Trophoblast cell (in vitro differentiated cells and primary cell): ENCODE data around the gene ACVRL1.

Source experiments
- DNase-seq, 2 donors: peaks; one replicate each; pipeline ENCODE4 v3.0.0-alpha.2; 2016
- H2AFZ ChIP-seq: 2 replicates; pipeline ENCODE4 v1.6.1; 2013; ENCODE audit warnings: low read length, moderate library complexity, mild to moderate bottlenecking; ENCODE audit not compliant: insufficient read depth, poor library complexity
- H2AK5ac ChIP-seq: 2 replicates; pipeline ENCODE4 v1.6.1; 2013; ENCODE audit warnings: mild to moderate bottlenecking, low read length
- H2BK120ac ChIP-seq: 2 replicates; pipeline ENCODE4 v1.6.1; 2013; ENCODE audit warnings: low read length, mild to moderate bottlenecking, moderate library complexity; ENCODE audit not compliant: insufficient read depth, poor library complexity
- H2BK12ac ChIP-seq: 2 replicates; pipeline ENCODE4 v1.6.1; 2013; ENCODE audit warnings: mild to moderate bottlenecking, low read length, moderate library complexity
- H2BK5ac ChIP-seq: 2 replicates; pipeline ENCODE4 v1.6.1; 2013; ENCODE audit warnings: low read length, low read depth, moderate library complexity, mild to moderate bottlenecking; ENCODE audit not compliant: poor library complexity
- H3K14ac ChIP-seq: 2 replicates; pipeline ENCODE4 v1.6.1; 2013; ENCODE audit warnings: mild to moderate bottlenecking, low read length
- H3K18ac ChIP-seq: 2 replicates; pipeline ENCODE4 v1.6.1; 2013; ENCODE audit warnings: mild to moderate bottlenecking, low read length
- H3K23ac ChIP-seq: 2 replicates; pipeline ENCODE4 v1.6.1; 2013; ENCODE audit warnings: low read length
- H3K27ac ChIP-seq: 2 replicates; pipeline ENCODE4 v1.5.1; 2013; ENCODE audit warnings: low read depth, mild to moderate bottlenecking, inconsistent platforms, low read length, moderate library complexity
- H3K27me3 ChIP-seq: 2 replicates; pipeline ENCODE4 v1.6.1; 2013; ENCODE audit warnings: inconsistent platforms, mild to moderate bottlenecking, low read length, moderate library complexity; ENCODE audit not compliant: insufficient read depth
- H3K36me3 ChIP-seq, 2 experiments: 1 replicate in 1 of 2; 2 replicates in 1 of 2; pipeline ENCODE4 v1.6.1; 2013; ENCODE audit warnings: low read length in 2 of 2, mild to moderate bottlenecking in 2 of 2, moderate library complexity in 1 of 2; ENCODE audit not compliant: insufficient read depth in 2 of 2, control insufficient read depth in 1 of 2
- H3K4ac ChIP-seq: 2 replicates; pipeline ENCODE4 v1.6.1; 2013; ENCODE audit warnings: low read depth, mild to moderate bottlenecking, low read length, moderate library complexity
- H3K4me1 ChIP-seq, 2 experiments: 1 replicate in 1 of 2; 2 replicates in 1 of 2; pipeline ENCODE4 v1.6.1; 2013; ENCODE audit warnings: low read length in 2 of 2, mild to moderate bottlenecking in 2 of 2, moderate library complexity in 1 of 2; ENCODE audit not compliant: insufficient read depth in 2 of 2, control insufficient read depth in 1 of 2
- H3K4me2 ChIP-seq: 2 replicates; pipeline ENCODE4 v1.6.1; 2013; ENCODE audit warnings: inconsistent platforms, mild to moderate bottlenecking, low read length, moderate library complexity
- H3K4me3 ChIP-seq: 2 replicates; pipeline ENCODE4 v1.5.1; 2013; ENCODE audit warnings: mild to moderate bottlenecking, low read depth, low read length, inconsistent platforms
- H3K79me1 ChIP-seq: one replicate; pipeline ENCODE4 v1.6.1; 2013; ENCODE audit warnings: low read length
- H3K79me2 ChIP-seq: 2 replicates; pipeline ENCODE4 v1.6.1; 2013; ENCODE audit warnings: low read length, mild to moderate bottlenecking; ENCODE audit not compliant: control insufficient read depth, insufficient read depth, poor library complexity
- H3K9ac ChIP-seq: 2 replicates; pipeline ENCODE4 v1.6.1; 2013; ENCODE audit warnings: mild to moderate bottlenecking, low read length
- H3K9me3 ChIP-seq: 2 replicates; pipeline ENCODE4 v1.6.1; 2013; ENCODE audit warnings: low read depth, mild to moderate bottlenecking, control low read depth, inconsistent platforms, low read length; ENCODE audit not compliant: insufficient read depth
- H4K12ac ChIP-seq: 2 replicates; pipeline ENCODE4 v1.6.1; 2013; ENCODE audit warnings: low read depth, mild to moderate bottlenecking, low read length, moderate library complexity
- H4K8ac ChIP-seq: 2 replicates; pipeline ENCODE4 v1.6.1; 2013; ENCODE audit warnings: low read depth, mild to moderate bottlenecking, low read length, moderate library complexity
- H4K91ac ChIP-seq: one replicate; pipeline ENCODE4 v1.6.1; 2013; ENCODE audit warnings: low read depth, mild to moderate bottlenecking, low read length, moderate library complexity
- WGBS: extraction: QIAGEN DNeasy Blood & Tissue Kit; methylation state at CpG from one replicate; pipeline ENCODE4 v1.1.7; 2013; ENCODE audit warnings: missing lambda C conversion rate; ENCODE audit not compliant: insufficient read length, insufficient coverage; ENCODE audit errors: extremely low coverage; 5-methylcytosine and 5-hydroxymethylcytosine counted together

ACVRL1 gene

DNA sequence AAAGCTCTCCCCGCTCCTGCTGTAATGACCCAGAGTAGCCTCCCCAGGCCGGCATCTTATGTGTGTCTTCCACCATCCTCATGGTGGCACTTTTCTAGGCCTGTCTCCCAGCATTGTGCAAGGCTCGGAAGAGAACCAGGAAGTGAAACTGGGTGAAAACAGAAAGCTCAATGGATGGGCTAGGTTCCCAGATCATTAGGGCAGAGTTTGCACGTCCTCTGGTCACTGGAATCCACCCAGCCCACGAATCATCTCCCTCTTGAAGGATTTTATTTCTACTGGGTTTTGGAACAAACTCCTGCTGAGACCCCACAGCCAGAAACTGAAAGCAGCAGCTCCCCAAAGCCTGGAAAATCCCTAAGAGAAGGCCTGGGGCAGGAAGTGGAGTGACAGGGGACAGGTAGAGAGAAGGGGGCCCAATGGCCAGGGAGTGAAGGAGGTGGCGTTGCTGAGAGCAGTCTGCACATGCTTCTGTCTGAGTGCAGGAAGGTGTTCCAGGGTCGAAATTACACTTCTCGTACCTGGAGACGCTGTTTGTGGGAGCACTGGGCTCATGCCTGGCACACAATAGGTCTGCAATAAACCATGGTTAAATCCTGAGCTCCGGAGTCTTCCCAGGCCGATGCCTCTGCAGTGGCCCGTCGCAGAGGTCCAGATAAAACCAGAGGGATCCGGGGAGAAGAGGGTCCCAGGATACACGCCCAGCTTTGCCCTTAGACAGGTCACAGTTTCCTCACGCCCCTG lies 15.6 kb downstream of the ACVRL1 start:
- no peak overlapping the region for H4K12ac ChIP-seq
- no peak overlapping the region for H3K4ac ChIP-seq
- peaks cover 8 to 15% of the 10 kb centered on the region in 2 experiments for H3K4me1 ChIP-seq

DNA sequence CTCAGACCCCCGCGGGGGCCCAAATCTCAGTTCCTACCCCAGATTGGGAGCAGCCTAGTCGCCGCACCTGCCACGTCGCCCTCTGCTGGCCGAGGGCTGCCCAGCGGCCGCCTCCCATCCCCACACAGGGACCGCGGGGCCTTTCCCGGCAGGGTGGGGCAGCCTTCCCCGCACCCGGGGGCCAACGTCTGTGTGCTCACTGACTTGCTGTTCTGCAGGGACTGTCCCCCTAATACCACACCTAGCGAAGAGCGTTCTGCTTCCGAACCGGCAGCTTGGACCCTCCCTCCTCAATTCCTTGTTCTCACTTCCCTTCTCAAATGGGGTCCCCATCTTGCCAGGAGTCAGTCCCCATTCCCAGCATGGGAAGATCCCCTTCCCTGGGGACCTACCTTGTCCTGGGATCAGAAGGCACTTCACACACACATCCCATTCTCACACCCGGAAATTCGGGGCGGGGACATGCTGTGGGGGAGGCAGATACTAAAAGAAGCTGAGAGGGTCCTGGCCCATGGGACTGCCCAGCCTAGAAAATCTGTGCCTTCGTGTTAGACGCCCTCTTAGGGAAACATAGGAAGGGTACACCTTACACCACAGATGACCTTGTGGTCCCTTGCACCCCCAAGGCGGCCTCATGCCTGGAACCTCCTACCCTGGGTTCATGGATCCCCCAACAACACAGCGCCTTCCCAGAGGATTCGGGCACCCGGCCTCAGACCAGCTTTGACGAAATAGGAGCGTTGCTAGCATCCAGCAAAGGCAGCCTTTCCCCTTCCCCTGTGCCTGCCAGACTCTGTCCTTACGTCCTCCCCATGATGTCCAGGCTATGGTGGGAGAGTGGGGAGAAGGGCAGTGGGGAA lies 16.4 kb downstream of the ACVRL1 start:
- H2BK120ac ChIP-seq, result no peak overlapping the region
- peaks cover 7% of the 10 kb centered on the region for H3K79me1 ChIP-seq
- no peaks in the 10 kb centered on the region for H3K79me2 ChIP-seq
- H2BK12ac ChIP-seq, result no peak overlapping the region
- H3K36me3 ChIP-seq, result no peaks in the 10 kb centered on the region
- DNase-seq, result peak; percentile 61 to 63
- no peak overlapping the region for H2AK5ac ChIP-seq
- no peak overlapping the region for H3K9ac ChIP-seq
- no peak overlapping the region for H3K4me2 ChIP-seq
- H3K9me3 ChIP-seq, result no peaks in the 10 kb centered on the region
- H3K4ac ChIP-seq, result no peak overlapping the region
- no peak overlapping the region for H3K27ac ChIP-seq
- H3K4me3 ChIP-seq, result no peak overlapping the region
- H3K23ac ChIP-seq, result no peak overlapping the region
- no peak overlapping the region for H3K14ac ChIP-seq
- no peak overlapping the region for H4K12ac ChIP-seq
- H2AFZ ChIP-seq, result no peak overlapping the region
- WGBS, result no CpG with 5 or more reads among the region's 31 CpGs
- H4K8ac ChIP-seq, result no peak overlapping the region
- no peak overlapping the region for H3K18ac ChIP-seq
- no peak overlapping the region for H4K91ac ChIP-seq
- H3K4me1 ChIP-seq, result peaks cover 8 to 15% of the 10 kb centered on the region in 2 experiments
- H3K27me3 ChIP-seq, result no peaks in the 10 kb centered on the region
- no peak overlapping the region for H2BK5ac ChIP-seq

More for the DNA sequence above, 15.6 kb downstream of the ACVRL1 start:
- no peak overlapping the region for H3K23ac ChIP-seq
- peak; percentile 51 to 71 for DNase-seq
- H3K9ac ChIP-seq, result no peak overlapping the region
- no peaks in the 10 kb centered on the region for H3K9me3 ChIP-seq
- no peak overlapping the region for H3K27ac ChIP-seq
- no peak overlapping the region for H2BK120ac ChIP-seq
- no CpG with 5 or more reads among the region's 16 CpGs for WGBS
- H2AFZ ChIP-seq, result no peak overlapping the region
- no peak overlapping the region for H3K14ac ChIP-seq
- H3K27me3 ChIP-seq, result no peaks in the 10 kb centered on the region
- H3K79me2 ChIP-seq, result no peaks in the 10 kb centered on the region
- no peak overlapping the region for H2BK5ac ChIP-seq
- no peak overlapping the region for H2BK12ac ChIP-seq
- no peak overlapping the region for H2AK5ac ChIP-seq
- no peaks in the 10 kb centered on the region for H3K36me3 ChIP-seq
- no peak overlapping the region for H3K18ac ChIP-seq
- no peak overlapping the region for H4K91ac ChIP-seq
- H3K79me1 ChIP-seq, result peaks cover 7% of the 10 kb centered on the region
- peak overlapping the region; percentile 15 for H3K4me3 ChIP-seq
- no peak overlapping the region for H4K8ac ChIP-seq
- H3K4me2 ChIP-seq, result no peak overlapping the region

GRCh38 chr12:51924551-51925319 lies 17.4 kb downstream of the ACVRL1 start:
- no peak overlapping the region for H3K4me3 ChIP-seq
- no peak overlapping the region for H3K4ac ChIP-seq
- H3K18ac ChIP-seq, result no peak overlapping the region
- peak in 1 of 2 donors; percentile 13 for DNase-seq
- H3K4me2 ChIP-seq, result no peak overlapping the region
- H3K23ac ChIP-seq, result no peak overlapping the region
- no peak overlapping the region for H2AFZ ChIP-seq
- WGBS, result no CpG with 5 or more reads among the region's 5 CpGs
- no peaks in the 10 kb centered on the region for H3K9me3 ChIP-seq
- no peaks in the 10 kb centered on the region for H3K79me2 ChIP-seq
- no peak overlapping the region for H3K9ac ChIP-seq
- H2BK5ac ChIP-seq, result no peak overlapping the region
- H3K27me3 ChIP-seq, result no peaks in the 10 kb centered on the region
- no peaks in the 10 kb centered on the region for H3K36me3 ChIP-seq
- no peak overlapping the region for H3K14ac ChIP-seq
- peak overlapping the region; percentile 45 for H4K91ac ChIP-seq
- H2BK12ac ChIP-seq, result peak overlapping the region; percentile 4
- H4K8ac ChIP-seq, result no peak overlapping the region
- H2BK120ac ChIP-seq, result no peak overlapping the region
- peaks cover 7% of the 10 kb centered on the region for H3K79me1 ChIP-seq
- H3K27ac ChIP-seq, result no peak overlapping the region
- H2AK5ac ChIP-seq, result no peak overlapping the region
- H3K4me1 ChIP-seq, result peaks cover 8 to 15% of the 10 kb centered on the region in 2 experiments
- H4K12ac ChIP-seq, result no peak overlapping the region

DNA sequence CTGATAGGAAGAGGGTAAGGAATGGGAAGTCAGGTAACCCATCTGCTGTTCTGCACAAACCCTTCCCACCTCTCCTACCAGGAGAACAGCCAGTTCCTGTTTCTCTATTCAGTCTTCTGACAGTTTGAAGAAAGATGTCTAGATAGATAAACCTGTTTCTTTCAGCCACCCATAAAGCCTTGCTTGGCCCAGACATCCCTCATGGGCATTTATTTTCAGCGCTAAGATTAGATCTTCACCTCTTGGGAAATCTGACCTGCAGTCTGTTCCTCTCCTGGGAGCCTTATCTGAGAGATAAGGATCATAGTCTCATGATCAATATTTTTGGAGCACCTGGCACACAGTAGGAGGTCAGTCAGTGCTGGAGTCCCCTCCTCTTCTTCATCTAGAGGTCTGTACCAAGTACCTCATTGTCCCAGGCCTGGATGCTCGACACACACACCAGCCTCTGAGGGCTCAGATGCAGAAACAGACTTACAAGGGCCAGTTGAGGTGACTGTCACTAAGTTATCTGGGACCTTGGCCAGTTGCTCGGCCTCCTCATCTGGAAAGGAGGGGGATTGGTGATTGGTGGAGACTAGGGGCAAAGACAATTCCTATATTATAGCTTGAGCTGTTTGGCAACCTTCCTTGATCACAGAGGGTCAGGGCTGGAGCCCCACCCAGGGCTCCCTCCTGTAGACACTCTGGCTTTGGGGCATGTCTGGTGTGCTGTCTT lies 18.2 kb downstream of the ACVRL1 start:
- H2BK120ac ChIP-seq, result peak overlapping the region; percentile 44
- H3K9ac ChIP-seq, result no peak overlapping the region
- H2AK5ac ChIP-seq, result no peak overlapping the region
- no peak overlapping the region for H4K12ac ChIP-seq
- H4K91ac ChIP-seq, result peak overlapping the region; percentile 31
- H3K4me3 ChIP-seq, result no peak overlapping the region
- peak overlapping the region; percentile 8 for H2BK5ac ChIP-seq
- peak overlapping the region; percentile 26 for H4K8ac ChIP-seq
- H3K27me3 ChIP-seq, result no peaks in the 10 kb centered on the region
- peak overlapping the region; percentile 52 for H3K27ac ChIP-seq
- no peak overlapping the region for H3K23ac ChIP-seq
- H2BK12ac ChIP-seq, result no peak overlapping the region
- H3K4ac ChIP-seq, result no peak overlapping the region
- H3K36me3 ChIP-seq, result no peaks in the 10 kb centered on the region
- WGBS, result no CpG with 5 or more reads among the region's 3 CpGs
- no peaks in the 10 kb centered on the region for H3K79me2 ChIP-seq
- DNase-seq, result peak; percentile 82 to 93
- H3K18ac ChIP-seq, result no peak overlapping the region
- no peak overlapping the region for H3K4me2 ChIP-seq
- peaks cover 8 to 15% of the 10 kb centered on the region in 2 experiments for H3K4me1 ChIP-seq
- no peak overlapping the region for H3K14ac ChIP-seq
- H2AFZ ChIP-seq, result no peak overlapping the region
- peaks cover 7% of the 10 kb centered on the region for H3K79me1 ChIP-seq
- no peaks in the 10 kb centered on the region for H3K9me3 ChIP-seq
